A673 (cell line): Measurements from ENCODE around the gene AP2B1.

Experiments used
- CTCF ChIP-seq: fragments of 300-800, 200-600 bp; sonication (generic); conservative IDR thresholded peaks from 2 replicates; pipeline ENCODE4 v1.5.1; 2017; ENCODE audit warnings: low read depth, mild to moderate bottlenecking, antibody characterized with exemption, low read length, moderate library complexity, mixed read lengths
- EZH2 ChIP-seq: fragments of 200-600 bp; sonication (generic); IDR thresholded peaks from 2 replicates; pipeline ENCODE4 v1.6.1; 2017; ENCODE audit warnings: borderline replicate concordance, low read depth, mild to moderate bottlenecking, mixed read lengths, antibody characterized with exemption, low read length; ENCODE audit not compliant: poor library complexity, severe bottlenecking

- TF ChIP-seq CTCF (no peak), EZH2 (no peak)
Measured at GRCh38 chr17:35726127-35726952, 139.2 kb downstream of the AP2B1 start.
